HepG2 (cell line): ENCODE measurements around the gene LRBA. TPM values are rescaled to one million over a fixed set of nuclear protein-coding genes. Genes with fewer than 3 reads are reported as not detected.

ENCODE experiments used
- BRCA1 ChIP-seq: sonication (generic); formaldehyde crosslinking; IDR thresholded peaks from 2 replicates; pipeline ENCODE4 v1.4.0; 2020; ENCODE audit warnings: missing genetic modification reagents
- CHCHD3 ChIP-seq: sonication (generic); formaldehyde crosslinking; IDR thresholded peaks from 2 replicates; pipeline ENCODE4 v1.8.0; 2022; ENCODE audit warnings: mild to moderate bottlenecking, missing genetic modification reagents, moderate library complexity
- EED ChIP-seq: sonication (generic); formaldehyde crosslinking; IDR thresholded peaks from 2 replicates; pipeline ENCODE4 v1.5.0; 2020; ENCODE audit warnings: mild to moderate bottlenecking, missing genetic modification reagents
- HDAC6 ChIP-seq: fragments of 200-600 bp; sonication (generic); IDR thresholded peaks from 2 replicates; pipeline ENCODE4 v1.7.0; 2017; ENCODE audit warnings: mild to moderate bottlenecking, antibody characterized with exemption, low read length, low read depth
- NONO ChIP-seq, 2 experiments: fragments of 450-650 bp in 1 of 2; sonication (generic) in 1 of 2; formaldehyde crosslinking in 1 of 2; IDR thresholded peaks in 1 of 2; conservative IDR thresholded peaks in 1 of 2; 2 replicates each; pipeline versions ENCODE4 v1.6.1 to v1.8.0; 2017 to 2022; ENCODE audit warnings: mild to moderate bottlenecking in 1 of 2, missing genetic modification reagents in 1 of 2, moderate library complexity in 1 of 2
- RXRA ChIP-seq: sonication (generic); formaldehyde crosslinking; IDR thresholded peaks from 2 replicates; pipeline ENCODE4 v1.5.1; 2020; ENCODE audit warnings: missing genetic modification reagents
- SKI ChIP-seq: fragments of 450-650 bp; IDR thresholded peaks from one replicate; pipeline ENCODE4 v1.6.1; 2018; ENCODE audit warnings: mild to moderate bottlenecking; ENCODE audit not compliant: partially characterized antibody
- TAF15 ChIP-seq: fragments of 200-400 bp; formaldehyde crosslinking; IDR thresholded peaks from one replicate; pipeline ENCODE4 v1.6.1; 2018; ENCODE audit warnings: mild to moderate bottlenecking, low read depth, low read length; ENCODE audit not compliant: poor library complexity, severe bottlenecking
- ZFP41 ChIP-seq: sonication (generic); formaldehyde crosslinking; IDR thresholded peaks from 2 replicates; pipeline ENCODE4 v1.4.0; 2020; ENCODE audit warnings: mild to moderate bottlenecking, missing genetic modification reagents, borderline replicate concordance
- ZNF264 ChIP-seq: sonication (generic); formaldehyde crosslinking; IDR thresholded peaks from 2 replicates; pipeline ENCODE4 v1.4.0; 2020; ENCODE audit warnings: missing genetic modification reagents
- ZNF296 ChIP-seq: sonication (generic); formaldehyde crosslinking; conservative IDR thresholded peaks from 2 replicates; pipeline ENCODE4 v1.5.0; 2020; ENCODE audit warnings: mild to moderate bottlenecking, missing genetic modification reagents
- ZNF362 ChIP-seq: sonication (generic); formaldehyde crosslinking; IDR thresholded peaks from 2 replicates; pipeline ENCODE4 v1.4.0; 2020; ENCODE audit warnings: missing genetic modification reagents, mild to moderate bottlenecking, borderline replicate concordance
- ZNF639 ChIP-seq: conservative IDR thresholded peaks from 2 replicates; pipeline ENCODE4 v1.6.1; 2018; ENCODE audit warnings: missing genetic modification reagents
- polyA plus RNA-seq, 8 experiments: library from polyadenylated mRNA; depleted of rRNA in 3 of 8; stranded (reverse) in 7 of 8; unstranded in 1 of 8; fragments of >200 nt; fragmentation: Illumina TruSeq in 4 of 8; extraction: Trizol in 4 of 8; gene quantifications; 2 replicates each; pipeline versions ENCODE4 v1.2.1 to v1.2.3, GENCODE V29; 2011 to 2016; ENCODE audit warnings: low read depth in 4 of 8, missing spikeins in 1 of 8, mixed read lengths in 1 of 8; ENCODE audit not compliant: insufficient read depth in 1 of 8
- total RNA-seq, 5 experiments: library from RNA; depleted of rRNA; stranded (reverse); fragments of >200 nt; fragmentation: Illumina TruSeq; extraction: Trizol; gene quantifications; 2 replicates each; pipeline ENCODE4 v1.2.3, GENCODE V29; 2016; ENCODE audit warnings: low read depth in 1 of 5
- TF ChIP-seq, protein P1 (sequence below): sonication (generic); formaldehyde crosslinking; conservative IDR thresholded peaks from 2 replicates; pipeline ENCODE4 v1.8.0; 2022; ENCODE audit warnings: missing genetic modification reagents
- TF ChIP-seq, protein P2 (sequence below): IDR thresholded peaks from 2 replicates; pipeline ENCODE4 v1.6.1; 2018; ENCODE audit warnings: missing genetic modification reagents, mild to moderate bottlenecking, missing compliant biosample characterization
- TF ChIP-seq, protein P3 (sequence below): sonication (generic); formaldehyde crosslinking; conservative IDR thresholded peaks from 2 replicates; pipeline ENCODE4 v1.4.0; 2020; ENCODE audit warnings: mild to moderate bottlenecking, missing genetic modification reagents, moderate library complexity
- TF ChIP-seq, protein P4 (sequence below): sonication (generic); formaldehyde crosslinking; IDR thresholded peaks from 2 replicates; pipeline ENCODE4 v1.5.0; 2020; ENCODE audit warnings: missing genetic modification reagents

LRBA gene
- total and polyA plus RNA-seq, 2 of the 13 experiments (the other 11 are each of a cell fraction or from before 2014, with no cell fraction given), result 21.0 to 37.2 TPM

GRCh38 chr4:151015459-151016347 lies 619 bp upstream of the LRBA start (continued):
- TF ChIP-seq BRCA1 (CRISPR knock-in tag) (no peak; the same call in 1 of the 2 replicates), SKI (no peak), ZFP41 (CRISPR knock-in tag) (peak; percentile 55; the same call in 1 of the 2 replicates), TAF15 (peak; percentile 55), HDAC6 (no peak), RXRA (0 out of 2 replicates have a peak, but pooled peaks have one; percentile 15), EED (CRISPR knock-in tag) (peak; percentile 36), ZNF296 (CRISPR knock-in tag) (0 out of 2 replicates have a peak, but pooled peaks have one; percentile 76), NONO (IDR thresholded peaks at IDR 0.05) (no peak), NONO (CRISPR knock-in tag; conservative IDR thresholded peaks at IDR 0.05) (no peak; the same call in 1 of the 2 replicates), CHCHD3 (peak; percentile 73; the same call in 1 of the 2 replicates), ZNF264 (CRISPR knock-in tag) (no peak), ZNF362 (CRISPR knock-in tag) (0 out of 2 replicates have a peak, but pooled peaks have one; percentile 5), ZNF639 (CRISPR knock-in tag) (no peak)
- TF ChIP-seq, protein P1, sequence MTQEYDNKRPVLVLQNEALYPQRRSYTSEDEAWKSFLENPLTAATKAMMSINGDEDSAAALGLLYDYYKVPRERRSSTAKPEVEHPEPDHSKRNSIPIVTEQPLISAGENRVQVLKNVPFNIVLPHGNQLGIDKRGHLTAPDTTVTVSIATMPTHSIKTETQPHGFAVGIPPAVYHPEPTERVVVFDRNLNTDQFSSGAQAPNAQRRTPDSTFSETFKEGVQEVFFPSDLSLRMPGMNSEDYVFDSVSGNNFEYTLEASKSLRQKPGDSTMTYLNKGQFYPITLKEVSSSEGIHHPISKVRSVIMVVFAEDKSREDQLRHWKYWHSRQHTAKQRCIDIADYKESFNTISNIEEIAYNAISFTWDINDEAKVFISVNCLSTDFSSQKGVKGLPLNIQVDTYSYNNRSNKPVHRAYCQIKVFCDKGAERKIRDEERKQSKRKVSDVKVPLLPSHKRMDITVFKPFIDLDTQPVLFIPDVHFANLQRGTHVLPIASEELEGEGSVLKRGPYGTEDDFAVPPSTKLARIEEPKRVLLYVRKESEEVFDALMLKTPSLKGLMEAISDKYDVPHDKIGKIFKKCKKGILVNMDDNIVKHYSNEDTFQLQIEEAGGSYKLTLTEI (CRISPR knock-in tag), result no peak
- TF ChIP-seq, protein P2, sequence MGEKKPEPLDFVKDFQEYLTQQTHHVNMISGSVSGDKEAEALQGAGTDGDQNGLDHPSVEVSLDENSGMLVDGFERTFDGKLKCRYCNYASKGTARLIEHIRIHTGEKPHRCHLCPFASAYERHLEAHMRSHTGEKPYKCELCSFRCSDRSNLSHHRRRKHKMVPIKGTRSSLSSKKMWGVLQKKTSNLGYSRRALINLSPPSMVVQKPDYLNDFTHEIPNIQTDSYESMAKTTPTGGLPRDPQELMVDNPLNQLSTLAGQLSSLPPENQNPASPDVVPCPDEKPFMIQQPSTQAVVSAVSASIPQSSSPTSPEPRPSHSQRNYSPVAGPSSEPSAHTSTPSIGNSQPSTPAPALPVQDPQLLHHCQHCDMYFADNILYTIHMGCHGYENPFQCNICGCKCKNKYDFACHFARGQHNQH (CRISPR knock-in tag), result 0 out of 2 replicates have a peak, but pooled peaks have one; percentile 49
- TF ChIP-seq, protein P3, sequence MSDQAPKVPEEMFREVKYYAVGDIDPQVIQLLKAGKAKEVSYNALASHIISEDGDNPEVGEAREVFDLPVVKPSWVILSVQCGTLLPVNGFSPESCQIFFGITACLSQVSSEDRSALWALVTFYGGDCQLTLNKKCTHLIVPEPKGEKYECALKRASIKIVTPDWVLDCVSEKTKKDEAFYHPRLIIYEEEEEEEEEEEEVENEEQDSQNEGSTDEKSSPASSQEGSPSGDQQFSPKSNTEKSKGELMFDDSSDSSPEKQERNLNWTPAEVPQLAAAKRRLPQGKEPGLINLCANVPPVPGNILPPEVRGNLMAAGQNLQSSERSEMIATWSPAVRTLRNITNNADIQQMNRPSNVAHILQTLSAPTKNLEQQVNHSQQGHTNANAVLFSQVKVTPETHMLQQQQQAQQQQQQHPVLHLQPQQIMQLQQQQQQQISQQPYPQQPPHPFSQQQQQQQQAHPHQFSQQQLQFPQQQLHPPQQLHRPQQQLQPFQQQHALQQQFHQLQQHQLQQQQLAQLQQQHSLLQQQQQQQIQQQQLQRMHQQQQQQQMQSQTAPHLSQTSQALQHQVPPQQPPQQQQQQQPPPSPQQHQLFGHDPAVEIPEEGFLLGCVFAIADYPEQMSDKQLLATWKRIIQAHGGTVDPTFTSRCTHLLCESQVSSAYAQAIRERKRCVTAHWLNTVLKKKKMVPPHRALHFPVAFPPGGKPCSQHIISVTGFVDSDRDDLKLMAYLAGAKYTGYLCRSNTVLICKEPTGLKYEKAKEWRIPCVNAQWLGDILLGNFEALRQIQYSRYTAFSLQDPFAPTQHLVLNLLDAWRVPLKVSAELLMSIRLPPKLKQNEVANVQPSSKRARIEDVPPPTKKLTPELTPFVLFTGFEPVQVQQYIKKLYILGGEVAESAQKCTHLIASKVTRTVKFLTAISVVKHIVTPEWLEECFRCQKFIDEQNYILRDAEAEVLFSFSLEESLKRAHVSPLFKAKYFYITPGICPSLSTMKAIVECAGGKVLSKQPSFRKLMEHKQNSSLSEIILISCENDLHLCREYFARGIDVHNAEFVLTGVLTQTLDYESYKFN, result peak; percentile 36
- TF ChIP-seq, protein P4, sequence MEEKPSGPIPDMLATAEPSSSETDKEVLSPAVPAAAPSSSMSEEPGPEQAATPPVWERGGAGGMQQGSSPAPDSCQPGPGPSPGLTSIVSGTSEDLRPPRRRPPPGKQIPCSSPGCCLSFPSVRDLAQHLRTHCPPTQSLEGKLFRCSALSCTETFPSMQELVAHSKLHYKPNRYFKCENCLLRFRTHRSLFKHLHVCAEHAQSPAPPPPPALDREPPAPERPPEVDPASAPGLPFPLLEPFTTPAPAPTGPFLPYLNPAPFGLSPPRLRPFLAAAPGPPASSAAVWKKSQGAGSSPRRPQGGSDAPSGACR (CRISPR knock-in tag), result no peak
